ENCODE measurements around the gene TBC1D19. TPM values are rescaled to one million over a fixed set of nuclear protein-coding genes. Genes with fewer than 3 reads are reported as not detected.

TBC1D19 gene
- total RNA-seq, 4 donors from 2014 or later = 9.5 to 24.9 (median 11.2) TPM

GRCh38 chr4:26802790-26803189 is 218.9 kb downstream of the TBC1D19 start:
- 93% methylated on average over 5 of the region's 5 CpGs for WGBS

GRCh38 chr4:26803211-26803861 is 219.5 kb downstream of the TBC1D19 start:
- Histone ChIP-seq H3K27ac (replicated peaks in 1 of 4) (no peak overlapping the region), H3K36me3 (no peaks in the 10 kb centered on the region), H3K9me3 (no peaks in the 10 kb centered on the region), H3K4me1 (peaks cover 0 to 5% (median 0%) of the 10 kb centered on the region in 4 donors), H3K27me3 (no peaks in the 10 kb centered on the region), H3K4me3 (no peak overlapping the region)
- intact Hi-C loops (cut with DNase I) = no loop called here
- WGBS = 64% methylated on average over 9 of the region's 9 CpGs
- no peak for TF ChIP-seq POLR2A (IDR thresholded peaks at IDR 0.05; ENCODE audit: low read depth)
- TF ChIP-seq POLR2AphosphoS5 (IDR thresholded peaks at IDR 0.05) = no peak
- no peak for TF ChIP-seq CTCF (IDR thresholded peaks at IDR 0.05)
- no peak for TF ChIP-seq EP300 (IDR thresholded peaks at IDR 0.05)
- peak; percentile 84 for DNase-seq (ENCODE audit: extremely low spot score)

More at GRCh38 chr4:26802790-26803189, 218.9 kb downstream of the TBC1D19 start:
- H3K27me3 ChIP-seq = no peaks in the 10 kb centered on the region
- no peak for DNase-seq (ENCODE audit: extremely low spot score)
- no peak overlapping the region for H3K27ac ChIP-seq (replicated peaks in 1 of 4)
- intact Hi-C loops (cut with DNase I) = no loop called here
- H3K36me3 ChIP-seq = no peaks in the 10 kb centered on the region
- TF ChIP-seq CTCF (IDR thresholded peaks at IDR 0.05) (no peak), POLR2AphosphoS5 (IDR thresholded peaks at IDR 0.05) (no peak)
- no peaks in the 10 kb centered on the region for H3K9me3 ChIP-seq
- H3K4me3 ChIP-seq = no peak overlapping the region
- peaks cover 0 to 5% (median 0%) of the 10 kb centered on the region in 4 donors for H3K4me1 ChIP-seq

- Histone ChIP-seq H3K9me3 (no peaks in the 10 kb centered on the region), H3K4me1 (peaks cover 0 to 5% (median 0%) of the 10 kb centered on the region in 4 donors), H3K4me3 (peak overlapping the region in 3 of 4 donors; percentile 1 to 15 (median 9)), H3K27me3 (no peaks in the 10 kb centered on the region), H3K36me3 (no peaks in the 10 kb centered on the region), H3K27ac (replicated peaks in 1 of 4) (no peak overlapping the region)
- intact Hi-C loops (cut with DNase I) = no loop called here
- 75% methylated on average over 26 of the region's 26 CpGs for WGBS
- peak; percentile 47 for DNase-seq (ENCODE audit: extremely low spot score)
- TF ChIP-seq POLR2A (IDR thresholded peaks at IDR 0.05; ENCODE audit: low read depth) (no peak), CTCF (IDR thresholded peaks at IDR 0.05) (no peak), EP300 (IDR thresholded peaks at IDR 0.05) (no peak), POLR2AphosphoS5 (IDR thresholded peaks at IDR 0.05) (no peak)
These were observed 220.6 kb downstream of the TBC1D19 start for GRCh38 chr4:26804451-26804850.

- H3K27me3 ChIP-seq = no peaks in the 10 kb centered on the region
- no peak for TF ChIP-seq EP300 (IDR thresholded peaks at IDR 0.05)
- no peak for TF ChIP-seq POLR2AphosphoS5 (IDR thresholded peaks at IDR 0.05)
- TF ChIP-seq POLR2A (IDR thresholded peaks at IDR 0.05; ENCODE audit: low read depth) = no peak
- no peak for TF ChIP-seq CTCF (IDR thresholded peaks at IDR 0.05)
- no peaks in the 10 kb centered on the region for H3K9me3 ChIP-seq
- H3K4me1 ChIP-seq = peaks cover 0 to 5% (median 0%) of the 10 kb centered on the region in 4 donors
- DNase-seq (ENCODE audit: extremely low spot score) = peak; percentile 57
- intact Hi-C loops (cut with DNase I) = no loop called here
- H3K27ac ChIP-seq (replicated peaks in 1 of 4) = no peak overlapping the region
- H3K4me3 ChIP-seq = peak overlapping the region in 3 of 4 donors; percentile 1 to 15 (median 9)
- H3K36me3 ChIP-seq = no peaks in the 10 kb centered on the region
- WGBS = 53% methylated on average over 10 of the region's 10 CpGs
These were observed 221.0 kb downstream of the TBC1D19 start for GRCh38 chr4:26804925-26805324.

Small RNAs within 50 kb of the gene (small RNA-seq; reads per million reads assigned to genes)
- gene RF00284 = 0 reads per million in 3 donors

Other genes with a start within 250 kb of the TBC1D19 start
- 1 to 10 TPM; 1.2 to 3.4 (median 1.5) TPM for gene CCKAR, start 93.6 kb upstream of the TBC1D19 start, total RNA-seq